Stimulated activated CD4-positive, alpha-beta T cell treated with anti-CD3 and anti-CD28 coated beads, TNF-alpha, amount 100 ng/mL, for 1 hour (primary cell): ENCODE data around the gene FABP2.

Source experiments
- DNase-seq, 3 donors: peaks; one replicate each; pipeline ENCODE4 v3.0.0-alpha.2; 2020; ENCODE audit warnings: low read depth in 3 of 3, low spot score in 1 of 3

FABP2 gene

GRCh38 chr4:119268466-119268865, 53.5 kb downstream of the FABP2 start:
- no peak for DNase-seq
